HepG2 (cell line): Measurements from ENCODE around the gene VASN. TPM values are rescaled to one million over a fixed set of nuclear protein-coding genes. Genes with fewer than 3 reads are reported as not detected.
A peak's percentile ranks its signal among the peaks of the same experiment; 100 is the strongest.

ENCODE experiments used
- ETS1 ChIP-seq: sonication (generic); formaldehyde crosslinking; IDR thresholded peaks from 2 replicates; pipeline ENCODE4 v1.4.0; 2020; ENCODE audit warnings: missing genetic modification reagents
- HNRNPL ChIP-seq: fragments of 200-400 bp; formaldehyde crosslinking; IDR thresholded peaks from 2 replicates; pipeline ENCODE4 v1.6.1; 2017; ENCODE audit warnings: mild to moderate bottlenecking, low read depth, low read length
- IRX3 ChIP-seq: sonication (generic); formaldehyde crosslinking; IDR thresholded peaks from 2 replicates; pipeline ENCODE4 v1.8.1; 2023; ENCODE audit warnings: mild to moderate bottlenecking, low read depth, missing genetic modification reagents, borderline replicate concordance
- MAZ ChIP-seq, 2 experiments: sonication (generic) in 1 of 2; formaldehyde crosslinking in 1 of 2; IDR thresholded peaks; 2 replicates each; pipeline versions ENCODE4 v1.5.0 to v1.6.1; 2012 to 2020; ENCODE audit warnings: low read depth in 2 of 2, mild to moderate bottlenecking in 2 of 2, borderline replicate concordance in 1 of 2, improper control_type of control experiment in 1 of 2, low read length in 1 of 2, missing genetic modification reagents in 1 of 2, moderate library complexity in 1 of 2
- SAP130 ChIP-seq: IDR thresholded peaks from 2 replicates; pipeline ENCODE4 v1.6.1; 2016; ENCODE audit warnings: low read depth
- SP5 ChIP-seq: IDR thresholded peaks from 2 replicates; pipeline ENCODE4 v1.6.1; 2016; ENCODE audit warnings: low read depth, borderline replicate concordance
- TMF1 ChIP-seq: sonication (generic); formaldehyde crosslinking; IDR thresholded peaks from 2 replicates; pipeline ENCODE4 v1.8.1; 2022; ENCODE audit warnings: low read depth, missing genetic modification reagents
- ZBTB14 ChIP-seq: sonication (generic); formaldehyde crosslinking; IDR thresholded peaks from 2 replicates; pipeline ENCODE4 v1.4.0; 2020; ENCODE audit warnings: missing genetic modification reagents
- ZFP82 ChIP-seq: sonication (generic); formaldehyde crosslinking; IDR thresholded peaks from 2 replicates; pipeline ENCODE4 v1.5.1; 2020; ENCODE audit warnings: mild to moderate bottlenecking, missing genetic modification reagents, borderline replicate concordance
- ZFP91 ChIP-seq: sonication (generic); formaldehyde crosslinking; IDR thresholded peaks from 2 replicates; pipeline ENCODE4 v1.9.0; 2022; ENCODE audit warnings: missing genetic modification reagents, mild to moderate bottlenecking, borderline replicate concordance
- ZGPAT ChIP-seq: IDR thresholded peaks from 2 replicates; pipeline ENCODE4 v1.6.1; 2016; ENCODE audit warnings: mild to moderate bottlenecking
- ZMYM2 ChIP-seq: sonication (generic); formaldehyde crosslinking; IDR thresholded peaks from 2 replicates; pipeline ENCODE4 v1.8.0; 2022; ENCODE audit warnings: mild to moderate bottlenecking, missing genetic modification reagents
- ZNF331 ChIP-seq: sonication (generic); formaldehyde crosslinking; IDR thresholded peaks from 2 replicates; pipeline ENCODE4 v1.4.0; 2020; ENCODE audit warnings: missing genetic modification reagents
- ZNF501 ChIP-seq: sonication (generic); formaldehyde crosslinking; IDR thresholded peaks from 2 replicates; pipeline ENCODE4 v1.5.1; 2020; ENCODE audit warnings: mild to moderate bottlenecking, moderate library complexity, missing genetic modification reagents
- ZNF788 ChIP-seq: sonication (generic); formaldehyde crosslinking; IDR thresholded peaks from 2 replicates; pipeline ENCODE4 v1.5.0; 2020; ENCODE audit warnings: mild to moderate bottlenecking, missing genetic modification reagents, borderline replicate concordance
- ZNF792 ChIP-seq: IDR thresholded peaks from 2 replicates; pipeline ENCODE4 v1.6.1; 2016
- ZNF883 ChIP-seq: sonication (generic); formaldehyde crosslinking; IDR thresholded peaks from 2 replicates; pipeline ENCODE4 v1.5.1; 2020; ENCODE audit warnings: mild to moderate bottlenecking, missing genetic modification reagents; ENCODE audit errors: not compliant biosample characterization
- polyA plus RNA-seq, 8 experiments: library from polyadenylated mRNA; depleted of rRNA in 3 of 8; stranded (reverse) in 7 of 8; unstranded in 1 of 8; fragments of >200 nt; fragmentation: Illumina TruSeq in 4 of 8; extraction: Trizol in 4 of 8; gene quantifications; 2 replicates each; pipeline versions ENCODE4 v1.2.1 to v1.2.3, GENCODE V29; 2011 to 2016; ENCODE audit warnings: low read depth in 4 of 8, missing spikeins in 1 of 8, mixed read lengths in 1 of 8; ENCODE audit not compliant: insufficient read depth in 1 of 8
- total RNA-seq, 5 experiments: library from RNA; depleted of rRNA; stranded (reverse); fragments of >200 nt; fragmentation: Illumina TruSeq; extraction: Trizol; gene quantifications; 2 replicates each; pipeline ENCODE4 v1.2.3, GENCODE V29; 2016; ENCODE audit warnings: low read depth in 1 of 5
- TF ChIP-seq, protein P1 (sequence below): fragments of 450-650 bp; IDR thresholded peaks from 2 replicates; pipeline ENCODE4 v1.6.1; 2017
- TF ChIP-seq, protein P2 (sequence below): IDR thresholded peaks from 2 replicates; pipeline ENCODE4 v1.6.1; 2016; ENCODE audit warnings: missing compliant biosample characterization, missing genetic modification reagents, borderline replicate concordance

Gene VASN
- total and polyA plus RNA-seq, 2 of the 13 experiments (the other 11 are each of a cell fraction or from before 2014, with no cell fraction given), result 8.4 to 18.2 TPM

DNA sequence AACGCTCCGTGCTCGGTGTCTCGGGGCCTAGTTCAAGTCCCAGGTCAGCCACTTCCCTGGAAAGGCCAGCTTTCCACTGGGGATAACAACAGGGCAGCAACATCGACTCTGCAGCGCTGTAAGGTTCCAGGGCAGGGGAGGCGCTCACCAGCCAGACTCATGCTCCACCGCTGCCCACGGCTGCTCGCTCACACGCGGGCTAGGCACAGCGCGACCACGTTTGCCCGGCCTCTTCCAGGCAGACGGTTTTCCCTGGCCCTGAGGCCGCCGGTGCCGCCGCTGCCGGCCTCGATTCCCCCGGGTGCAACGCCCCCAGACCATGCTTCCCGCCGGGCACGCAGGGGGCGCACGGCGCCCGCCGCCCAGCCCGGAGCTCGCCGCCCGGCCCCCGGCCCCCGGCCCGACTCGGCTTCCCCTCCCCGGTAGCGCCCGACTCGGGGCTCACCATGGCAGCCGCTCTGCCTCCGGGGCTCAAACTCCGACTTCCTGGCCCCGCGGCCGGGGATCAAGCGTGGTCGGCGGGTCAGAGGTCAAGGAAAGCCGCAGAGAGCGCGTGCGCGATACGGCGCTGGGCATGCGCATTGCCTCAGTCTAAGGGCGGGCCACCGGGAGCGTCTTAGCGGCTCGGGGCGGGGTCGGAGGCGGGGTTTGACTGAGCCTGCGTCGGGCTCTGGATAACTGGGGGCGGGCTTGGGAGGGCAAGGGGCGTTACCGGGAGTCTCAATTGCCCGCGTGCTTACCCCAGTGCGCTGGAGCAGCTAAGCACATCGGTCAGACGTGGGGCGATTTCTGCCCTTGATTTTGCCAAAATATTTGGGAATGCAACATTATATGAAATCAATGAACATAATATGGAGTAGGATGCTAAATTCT is 20.6 kb upstream of the VASN start, which contains the start of gene PAM16 (continued):
- TF ChIP-seq ZGPAT (CRISPR knock-in tag), result peak; percentile 26; the same call in 1 of the 2 replicates
- no peak for TF ChIP-seq ETS1 (CRISPR knock-in tag)
- TF ChIP-seq SP5 (CRISPR knock-in tag), result peak; percentile 27; the same call in 1 of the 2 replicates
- TF ChIP-seq MAZ (IDR thresholded peaks at IDR 0.05; ENCODE audit: borderline replicate concordance, low read depth, low read length), result peak; percentile 58; the same call in 1 of the 2 replicates
- 0 out of 2 replicates have a peak, but pooled peaks have one; percentile 41 for TF ChIP-seq MAZ (CRISPR knock-in tag; IDR thresholded peaks at IDR 0.05; ENCODE audit: low read depth)
- peak; percentile 13; the same call in 1 of the 2 replicates for TF ChIP-seq ZMYM2 (CRISPR knock-in tag)
- 0 out of 2 replicates have a peak, but pooled peaks have one; percentile 64 for TF ChIP-seq IRX3 (CRISPR knock-in tag)
- peak; percentile 58; the same call in 1 of the 2 replicates for TF ChIP-seq ZNF788 (CRISPR knock-in tag)
- peak; percentile 79 for TF ChIP-seq ZFP91 (CRISPR knock-in tag)
- peak; percentile 24 for TF ChIP-seq ZNF883 (CRISPR knock-in tag)
- TF ChIP-seq ZNF501, result peak; percentile 27; the same call in 1 of the 2 replicates
- peak; percentile 39; the same call in 1 of the 2 replicates for TF ChIP-seq ZBTB14 (CRISPR knock-in tag)
- TF ChIP-seq, protein P1, sequence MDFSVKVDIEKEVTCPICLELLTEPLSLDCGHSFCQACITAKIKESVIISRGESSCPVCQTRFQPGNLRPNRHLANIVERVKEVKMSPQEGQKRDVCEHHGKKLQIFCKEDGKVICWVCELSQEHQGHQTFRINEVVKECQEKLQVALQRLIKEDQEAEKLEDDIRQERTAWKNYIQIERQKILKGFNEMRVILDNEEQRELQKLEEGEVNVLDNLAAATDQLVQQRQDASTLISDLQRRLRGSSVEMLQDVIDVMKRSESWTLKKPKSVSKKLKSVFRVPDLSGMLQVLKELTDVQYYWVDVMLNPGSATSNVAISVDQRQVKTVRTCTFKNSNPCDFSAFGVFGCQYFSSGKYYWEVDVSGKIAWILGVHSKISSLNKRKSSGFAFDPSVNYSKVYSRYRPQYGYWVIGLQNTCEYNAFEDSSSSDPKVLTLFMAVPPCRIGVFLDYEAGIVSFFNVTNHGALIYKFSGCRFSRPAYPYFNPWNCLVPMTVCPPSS, result no peak
- peak; percentile 21; the same call in 1 of the 2 replicates for TF ChIP-seq ZNF792 (CRISPR knock-in tag)
- TF ChIP-seq ZFP82 (CRISPR knock-in tag), result no peak
- TF ChIP-seq TMF1, result peak; percentile 71; the same call in 1 of the 2 replicates
- 0 out of 2 replicates have a peak, but pooled peaks have one; percentile 19 for TF ChIP-seq ZNF331
- peak; percentile 79 for TF ChIP-seq SAP130 (CRISPR knock-in tag)
- TF ChIP-seq, protein P2, sequence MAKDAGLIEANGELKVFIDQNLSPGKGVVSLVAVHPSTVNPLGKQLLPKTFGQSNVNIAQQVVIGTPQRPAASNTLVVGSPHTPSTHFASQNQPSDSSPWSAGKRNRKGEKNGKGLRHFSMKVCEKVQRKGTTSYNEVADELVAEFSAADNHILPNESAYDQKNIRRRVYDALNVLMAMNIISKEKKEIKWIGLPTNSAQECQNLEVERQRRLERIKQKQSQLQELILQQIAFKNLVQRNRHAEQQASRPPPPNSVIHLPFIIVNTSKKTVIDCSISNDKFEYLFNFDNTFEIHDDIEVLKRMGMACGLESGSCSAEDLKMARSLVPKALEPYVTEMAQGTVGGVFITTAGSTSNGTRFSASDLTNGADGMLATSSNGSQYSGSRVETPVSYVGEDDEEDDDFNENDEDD (CRISPR knock-in tag), result 0 out of 2 replicates have a peak, but pooled peaks have one; percentile 67
- 0 out of 2 replicates have a peak, but pooled peaks have one; percentile 27 for TF ChIP-seq HNRNPL
